HUES6 (cell line): ENCODE measurements around the gene ODAPH.
"Not testable (repeated sequence)": the region's sequence is repeated elsewhere in the genome, so short reads cannot be mapped to it uniquely, and the experiment has no call there.

Experiments used
- H3K27ac ChIP-seq: 2 replicates; pipeline ENCODE4 v1.7.0; 2013; ENCODE audit warnings: low read depth, mild to moderate bottlenecking, low read length, inconsistent platforms
- H3K27me3 ChIP-seq: 2 replicates; pipeline ENCODE4 v1.6.1; 2013; ENCODE audit warnings: low read length; ENCODE audit not compliant: control insufficient read depth, insufficient read depth
- H3K36me3 ChIP-seq: 2 replicates; pipeline ENCODE4 v1.6.1; 2013; ENCODE audit warnings: low read length; ENCODE audit not compliant: control insufficient read depth, insufficient read depth
- H3K4me1 ChIP-seq: 2 replicates; pipeline ENCODE4 v1.6.1; 2013; ENCODE audit warnings: low read length; ENCODE audit not compliant: control insufficient read depth, insufficient read depth
- H3K4me3 ChIP-seq: 2 replicates; pipeline ENCODE4 v1.5.1; 2013; ENCODE audit warnings: low read depth, low read length
- H3K9ac ChIP-seq: one replicate; pipeline ENCODE4 v1.6.1; 2013; ENCODE audit warnings: mild to moderate bottlenecking, low read length
- H3K9me3 ChIP-seq: 2 replicates; pipeline ENCODE4 v1.6.1; 2013; ENCODE audit warnings: low read depth, low read length; ENCODE audit not compliant: control insufficient read depth, insufficient read depth

The ODAPH gene

DNA sequence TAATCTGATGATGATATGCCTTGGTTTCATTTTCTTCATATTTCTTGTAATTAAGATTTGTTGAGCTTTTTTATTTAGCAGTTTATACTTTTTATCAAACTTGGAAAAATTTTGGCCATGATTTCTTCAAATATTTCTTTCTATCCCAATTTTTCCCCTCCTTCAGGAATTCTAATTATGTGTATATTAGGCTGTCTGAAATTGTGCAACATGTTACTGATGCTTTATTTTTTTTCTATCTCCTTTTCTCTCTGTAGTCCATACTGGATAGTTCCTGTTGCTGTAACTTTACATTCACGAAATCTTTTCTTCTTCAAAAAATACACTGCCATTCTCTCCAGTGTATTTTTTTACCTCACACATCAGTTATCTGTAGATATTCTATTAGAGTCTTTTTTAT, 30.8 kb upstream of the ODAPH start:
- no peak overlapping the region for H3K27ac ChIP-seq
- no peaks in the 10 kb centered on the region for H3K4me1 ChIP-seq
- peaks cover 69% of the 10 kb centered on the region for H3K36me3 ChIP-seq
- no peaks in the 10 kb centered on the region for H3K9me3 ChIP-seq
- H3K9ac ChIP-seq = no peak overlapping the region
- no peaks in the 10 kb centered on the region for H3K27me3 ChIP-seq
- H3K4me3 ChIP-seq = no peak overlapping the region

DNA sequence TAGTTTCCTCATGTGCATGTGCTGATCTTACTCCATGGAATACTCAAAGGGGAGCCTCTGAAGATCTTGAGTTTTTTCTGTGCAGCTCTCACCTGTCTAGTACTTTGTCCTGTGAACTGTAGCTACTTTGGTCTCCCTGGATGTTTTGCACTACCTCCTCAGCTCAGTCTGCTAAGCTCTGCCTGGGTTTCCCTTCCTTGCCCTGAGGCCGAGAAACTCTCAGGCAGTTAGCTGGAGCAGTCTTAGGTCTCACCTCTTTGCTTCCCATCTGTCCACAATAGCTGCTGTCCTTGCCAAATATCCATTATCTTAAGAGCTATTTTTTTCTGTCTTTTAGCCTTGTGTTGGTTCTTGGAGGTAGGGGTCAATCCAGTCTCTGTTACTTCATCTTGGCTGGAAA, 30.0 kb upstream of the ODAPH start:
- Histone ChIP-seq H3K9me3 (peaks cover 3% of the 10 kb centered on the region; the same call in 1 of the 2 replicates), H3K4me1 (no peaks in the 10 kb centered on the region), H3K27ac (no peak overlapping the region), H3K27me3 (no peaks in the 10 kb centered on the region), H3K36me3 (peaks cover 78% of the 10 kb centered on the region), H3K4me3 (no peak overlapping the region), H3K9ac (no peak overlapping the region)

DNA sequence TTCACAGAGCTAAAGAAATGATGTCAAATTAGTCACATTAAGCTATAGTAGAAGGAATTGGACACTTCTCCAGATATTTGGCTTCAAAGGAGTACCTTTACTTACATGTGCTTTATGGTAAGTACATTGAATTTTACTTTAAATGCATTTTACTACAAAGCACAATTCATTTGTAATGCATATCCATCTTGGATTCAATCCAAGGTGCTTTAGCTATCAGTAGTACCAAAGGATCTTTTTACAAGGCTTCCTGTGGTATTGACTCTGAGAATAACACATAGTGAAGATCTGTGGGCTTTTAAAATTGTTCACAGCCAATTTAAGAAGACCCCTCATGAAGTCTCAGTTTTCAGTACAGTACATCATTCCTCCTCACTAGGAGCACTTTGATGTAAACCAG, 28.4 kb upstream of the ODAPH start:
- Histone ChIP-seq H3K36me3 (peaks cover 72% of the 10 kb centered on the region), H3K9me3 (peaks cover 12% of the 10 kb centered on the region), H3K27ac (no peak overlapping the region)

DNA sequence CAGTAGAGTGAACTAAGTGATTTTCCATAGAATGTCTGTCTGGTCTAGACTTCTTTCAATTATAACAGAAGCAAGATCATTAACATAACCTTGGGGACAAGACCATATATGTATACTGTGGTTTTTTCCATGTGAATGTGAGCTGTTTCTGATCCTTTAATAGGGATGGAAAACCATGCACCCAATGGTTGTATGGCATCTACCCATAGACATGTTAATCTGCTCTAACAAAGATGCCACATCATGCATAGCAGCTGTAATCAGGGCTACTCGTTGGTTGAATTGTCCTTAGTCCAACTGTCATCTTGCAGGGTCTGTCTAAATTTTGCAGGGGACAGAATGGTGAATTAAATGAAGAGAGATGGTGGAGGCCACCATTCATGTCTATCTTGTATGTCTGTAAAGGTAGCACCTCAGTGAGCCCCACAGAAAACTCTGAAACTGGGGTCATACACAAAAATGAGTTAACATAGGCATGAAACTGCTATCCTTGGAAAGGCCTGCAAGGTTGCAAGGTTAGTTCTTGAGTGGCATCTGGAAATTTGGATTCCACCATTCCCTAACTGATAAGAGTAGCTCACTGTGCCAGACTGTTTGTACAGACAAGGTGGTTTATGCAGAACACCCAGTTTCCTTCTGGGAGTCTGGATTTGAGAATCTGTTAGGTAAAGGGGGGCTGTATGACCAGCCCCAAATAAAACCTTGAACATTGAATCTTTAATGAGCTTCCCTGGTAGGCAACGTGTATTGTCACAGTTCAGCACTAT, 25.1 kb upstream of the ODAPH start:
- no peak overlapping the region for H3K9ac ChIP-seq
- no peaks in the 10 kb centered on the region for H3K4me1 ChIP-seq
- no peak overlapping the region for H3K27ac ChIP-seq
- H3K27me3 ChIP-seq = no peaks in the 10 kb centered on the region
- H3K36me3 ChIP-seq = peaks cover 59% of the 10 kb centered on the region
- no peak overlapping the region for H3K4me3 ChIP-seq
- H3K9me3 ChIP-seq = peaks cover 21% of the 10 kb centered on the region

More for the DNA sequence above, 28.4 kb upstream of the ODAPH start:
- Histone ChIP-seq H3K4me3 (no peak overlapping the region), H3K9ac (no peak overlapping the region), H3K27me3 (no peaks in the 10 kb centered on the region), H3K4me1 (no peaks in the 10 kb centered on the region)

DNA sequence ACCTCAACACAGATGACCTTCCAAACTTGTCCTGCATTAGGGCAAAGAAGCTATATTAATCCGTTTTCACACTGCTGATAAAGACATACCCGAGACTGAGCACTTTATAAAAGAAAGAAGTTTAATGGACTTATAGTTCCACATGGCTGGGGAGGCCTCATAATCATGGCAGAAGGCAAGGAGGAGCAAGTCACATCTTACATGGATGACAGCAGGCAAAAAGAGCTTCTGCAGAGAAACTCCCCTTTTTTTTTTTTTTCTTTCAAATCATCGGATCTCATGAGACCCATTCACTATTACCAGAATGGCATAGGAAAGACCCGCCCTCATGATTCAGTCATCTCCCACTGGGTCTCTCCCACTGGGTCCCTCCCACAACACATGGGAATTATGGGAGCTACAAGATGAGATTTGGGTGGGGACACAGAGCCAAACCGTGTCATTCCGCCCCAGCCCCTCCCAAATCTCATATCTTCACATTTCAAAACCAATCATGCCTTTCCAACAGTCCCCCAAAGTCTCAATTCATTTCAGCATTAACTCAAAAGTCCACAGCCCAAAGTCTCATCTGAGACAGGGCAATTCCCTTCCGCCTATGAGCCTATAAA, 24.2 kb upstream of the ODAPH start:
- not testable (repeated sequence) for H3K27me3 ChIP-seq
- H3K36me3 ChIP-seq = peaks cover 51% of the 10 kb centered on the region

DNA sequence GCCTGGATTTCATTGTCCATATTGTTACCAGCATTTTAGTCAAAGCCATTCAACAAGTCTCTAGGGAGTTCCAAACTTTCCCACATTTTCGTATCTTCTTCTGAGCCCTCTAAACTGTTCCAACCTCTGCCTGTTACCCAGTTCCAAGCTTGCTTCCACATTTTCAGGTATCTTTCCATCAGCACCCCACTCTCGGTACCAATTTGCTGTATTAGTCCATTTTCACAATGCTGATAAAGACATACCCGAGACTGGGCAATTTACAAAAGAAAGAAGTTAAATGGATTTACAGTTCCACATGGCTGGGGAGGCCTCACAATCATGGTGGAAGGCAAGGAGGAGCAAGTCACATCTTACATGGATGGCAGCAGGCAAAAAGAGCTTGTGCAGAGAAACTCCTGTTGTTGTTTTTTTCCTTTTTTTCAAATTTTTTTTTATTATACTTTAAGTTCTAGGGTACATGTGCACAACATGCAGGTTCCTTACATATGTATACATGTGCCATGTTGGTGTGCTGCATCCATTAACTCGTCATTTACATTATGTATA, 22.5 kb upstream of the ODAPH start:
- H3K27ac ChIP-seq, H3K4me1 ChIP-seq, H3K27me3 ChIP-seq, H3K4me3 ChIP-seq, H3K9ac ChIP-seq: not testable (repeated sequence)
- Histone ChIP-seq H3K36me3 (peaks cover 33% of the 10 kb centered on the region), H3K9me3 (peaks cover 21% of the 10 kb centered on the region)

More for the DNA sequence above, 24.2 kb upstream of the ODAPH start:
- not testable (repeated sequence) for H3K9ac ChIP-seq, H3K4me1 ChIP-seq, H3K27ac ChIP-seq, H3K4me3 ChIP-seq
- peaks cover 21% of the 10 kb centered on the region for H3K9me3 ChIP-seq

DNA sequence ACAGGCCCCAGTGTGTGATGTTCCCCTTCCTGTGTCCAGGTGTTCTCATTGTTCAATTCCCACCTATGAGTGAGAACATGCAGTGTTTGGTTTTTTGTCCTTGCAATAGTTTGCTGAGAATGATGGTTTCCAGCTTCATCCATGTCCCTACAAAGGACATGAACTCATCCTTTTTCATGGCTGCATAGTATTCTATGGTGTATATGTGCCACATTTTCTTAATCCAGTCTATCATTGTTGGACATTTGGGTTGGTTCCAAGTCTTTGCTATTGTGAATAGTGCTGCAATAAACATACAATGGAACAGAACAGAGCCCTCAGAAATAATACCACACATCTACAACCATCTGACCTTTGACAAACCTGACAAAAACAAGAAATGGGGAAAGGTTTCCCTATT, 21.9 kb upstream of the ODAPH start:
- not testable (repeated sequence) for H3K9ac ChIP-seq, H3K27me3 ChIP-seq, H3K4me3 ChIP-seq, H3K4me1 ChIP-seq, H3K27ac ChIP-seq
- Histone ChIP-seq H3K9me3 (peaks cover 21% of the 10 kb centered on the region), H3K36me3 (peaks cover 31% of the 10 kb centered on the region)

DNA sequence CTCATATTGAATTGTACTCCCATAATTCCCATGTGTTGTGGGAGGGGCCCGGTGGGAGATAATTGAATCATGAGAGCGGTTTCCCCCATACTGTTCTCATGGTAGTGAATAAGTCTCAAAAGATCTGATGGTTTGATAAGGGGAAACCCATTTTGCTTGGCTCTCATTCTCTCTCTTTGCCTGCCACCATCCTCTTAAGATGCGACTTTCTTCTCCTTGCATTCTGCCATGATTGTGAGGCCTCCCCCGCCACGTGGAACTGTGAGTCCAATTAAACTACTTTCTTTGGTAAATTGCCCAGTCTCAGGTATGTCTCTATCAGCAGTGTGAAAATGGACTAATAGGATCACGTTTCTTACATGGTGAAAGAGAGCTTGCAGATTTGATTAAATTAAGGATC, 18.6 kb upstream of the ODAPH start:
- not testable (repeated sequence) for H3K27ac ChIP-seq, H3K36me3 ChIP-seq, H3K4me3 ChIP-seq, H3K4me1 ChIP-seq, H3K27me3 ChIP-seq, H3K9ac ChIP-seq
- H3K9me3 ChIP-seq = peaks cover 11% of the 10 kb centered on the region

DNA sequence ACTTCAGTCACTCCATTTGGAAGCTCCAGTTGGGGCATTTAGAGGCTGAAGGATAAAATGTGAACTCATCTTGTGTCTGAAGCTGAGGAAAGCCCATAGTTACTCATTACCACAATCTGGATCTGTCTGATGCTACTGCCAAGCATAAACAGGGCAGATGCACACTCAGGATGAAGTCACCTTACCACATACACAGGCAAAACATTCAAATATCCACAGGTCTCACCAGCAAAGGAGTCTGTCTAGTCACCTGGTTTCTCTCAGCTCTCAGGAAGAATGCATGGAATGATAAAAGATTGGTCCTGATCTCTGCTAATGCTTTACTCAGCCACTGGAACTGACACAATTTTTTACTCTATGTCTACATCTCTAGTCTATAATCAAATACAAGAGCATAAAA, 13.0 kb upstream of the ODAPH start:
- peaks cover 2% of the 10 kb centered on the region; the same call in 1 of the 2 replicates for H3K36me3 ChIP-seq

DNA sequence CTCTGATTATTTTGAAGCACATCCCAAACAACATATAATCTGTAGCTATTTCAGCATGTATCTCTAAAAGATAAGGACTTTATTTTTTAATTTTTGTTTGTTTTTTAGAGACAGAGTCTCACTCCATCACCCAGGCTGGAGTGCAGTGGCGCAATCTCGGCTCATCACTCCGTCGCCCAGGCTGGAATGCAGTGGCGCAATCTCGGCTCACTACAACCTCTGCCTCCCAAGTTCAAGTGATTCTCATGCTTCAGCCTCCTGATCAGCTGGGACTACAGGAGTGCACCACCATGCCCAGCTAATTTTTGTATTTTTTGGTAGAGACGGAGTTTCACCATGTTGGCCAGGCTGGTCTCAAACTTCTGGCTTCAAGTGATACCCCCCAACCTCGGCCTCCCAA, 11.6 kb upstream of the ODAPH start:
- H3K9me3 ChIP-seq, H3K9ac ChIP-seq, H3K4me3 ChIP-seq, H3K36me3 ChIP-seq, H3K27me3 ChIP-seq, H3K27ac ChIP-seq, H3K4me1 ChIP-seq: not testable (repeated sequence)

More for the DNA sequence above, 13.0 kb upstream of the ODAPH start:
- H3K27ac ChIP-seq = no peak overlapping the region
- no peak overlapping the region for H3K4me3 ChIP-seq
- no peak overlapping the region for H3K9ac ChIP-seq
- no peaks in the 10 kb centered on the region for H3K9me3 ChIP-seq
- H3K27me3 ChIP-seq = no peaks in the 10 kb centered on the region
- no peaks in the 10 kb centered on the region for H3K4me1 ChIP-seq

DNA sequence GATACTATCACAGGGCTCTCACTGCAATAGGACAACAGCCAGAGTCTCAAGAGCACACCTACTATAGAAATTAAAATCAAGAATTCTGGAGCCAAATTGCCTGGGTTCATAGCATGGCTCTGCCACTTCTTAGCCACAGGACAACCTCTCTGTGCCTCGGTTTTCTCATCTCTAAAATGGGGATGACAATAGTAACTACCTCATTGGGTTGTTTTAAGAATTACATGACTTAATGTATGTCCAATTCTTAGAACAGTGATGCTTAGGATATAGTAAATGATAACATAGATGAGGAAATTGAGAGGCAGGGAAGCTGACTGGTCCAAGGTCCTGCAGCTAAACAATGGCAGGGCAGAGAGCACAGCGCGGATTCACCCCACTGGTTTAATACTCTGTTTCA, 11.0 kb upstream of the ODAPH start:
- Histone ChIP-seq H3K36me3 (peaks cover 2% of the 10 kb centered on the region; the same call in 1 of the 2 replicates), H3K9me3 (no peaks in the 10 kb centered on the region), H3K4me1 (no peaks in the 10 kb centered on the region), H3K27ac (no peak overlapping the region), H3K4me3 (no peak overlapping the region), H3K27me3 (no peaks in the 10 kb centered on the region), H3K9ac (no peak overlapping the region)
